Stimulated activated CD8-positive, alpha-beta memory T cell treated with anti-CD3 and anti-CD28 coated beads, Interleukin-12 subunit alpha, Interleukin-12 subunit beta, amount 100 ng/mL, for 24 hours (primary cell): ENCODE measurements around the gene KCNA2.

Source experiments
- DNase-seq: peaks from one replicate; pipeline ENCODE4 v3.0.0-alpha.2; 2020; ENCODE audit errors: extremely low read depth

The KCNA2 gene

DNA sequence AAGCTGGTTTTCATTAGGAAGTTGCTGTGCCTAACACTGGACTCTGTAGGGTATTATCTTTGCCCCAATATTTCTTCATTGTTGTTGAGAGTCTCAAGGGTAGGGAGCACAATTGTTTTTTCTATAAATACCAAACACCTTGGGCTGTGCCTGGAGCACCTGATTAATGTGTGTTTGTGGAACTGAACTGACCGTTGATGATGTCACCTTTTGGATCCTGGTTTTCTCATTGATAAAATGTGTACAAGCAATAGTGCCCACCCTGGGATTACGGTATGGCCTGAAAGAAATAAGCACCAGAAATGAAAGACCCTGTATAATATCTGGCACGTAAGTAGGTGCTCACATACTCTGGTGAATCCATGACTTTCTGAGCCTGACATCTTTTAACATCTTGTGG is 39.3 kb downstream of the KCNA2 start:
- DNase-seq: no peak

DNA sequence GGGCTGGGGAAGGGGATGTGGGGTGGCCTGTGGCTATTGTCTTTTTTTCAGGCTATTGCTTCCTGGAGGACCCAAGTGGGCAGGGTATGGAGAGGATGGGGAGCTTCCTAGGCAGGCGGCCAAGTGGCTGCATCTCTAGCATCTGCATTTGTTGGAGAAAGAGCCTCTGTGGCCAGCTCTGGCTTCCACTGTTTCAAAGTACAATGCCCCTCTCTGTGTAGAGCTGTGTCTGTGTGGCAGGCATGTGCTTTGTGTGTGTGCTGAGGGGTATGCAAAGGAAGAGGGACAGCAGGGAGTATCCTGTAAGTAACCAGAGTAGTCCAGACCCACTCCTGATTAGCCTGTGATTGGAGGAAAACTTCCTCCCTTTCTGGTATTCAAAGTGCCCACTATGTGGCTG is 40.6 kb downstream of the KCNA2 start:
- DNase-seq: no peak

DNA sequence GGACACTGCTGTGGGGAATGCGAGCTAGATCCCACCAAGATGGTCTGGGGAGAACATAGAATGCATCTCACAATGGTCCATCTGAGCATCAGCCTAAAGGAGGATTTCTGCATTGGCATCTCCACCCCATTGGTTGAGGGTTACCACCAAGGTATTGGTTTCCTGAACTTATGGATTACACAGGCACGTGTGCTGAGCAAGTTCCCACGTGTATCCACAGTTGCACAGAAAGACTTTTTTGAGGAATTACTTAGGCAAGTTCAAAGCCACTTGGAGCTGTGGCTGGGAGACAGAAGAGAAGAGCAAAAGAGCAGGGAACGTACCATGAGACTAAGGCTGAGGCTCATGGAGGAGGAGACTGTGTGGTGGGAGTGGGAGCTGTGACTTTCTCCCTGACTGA is 43.1 kb downstream of the KCNA2 start:
- no peak for DNase-seq

DNA sequence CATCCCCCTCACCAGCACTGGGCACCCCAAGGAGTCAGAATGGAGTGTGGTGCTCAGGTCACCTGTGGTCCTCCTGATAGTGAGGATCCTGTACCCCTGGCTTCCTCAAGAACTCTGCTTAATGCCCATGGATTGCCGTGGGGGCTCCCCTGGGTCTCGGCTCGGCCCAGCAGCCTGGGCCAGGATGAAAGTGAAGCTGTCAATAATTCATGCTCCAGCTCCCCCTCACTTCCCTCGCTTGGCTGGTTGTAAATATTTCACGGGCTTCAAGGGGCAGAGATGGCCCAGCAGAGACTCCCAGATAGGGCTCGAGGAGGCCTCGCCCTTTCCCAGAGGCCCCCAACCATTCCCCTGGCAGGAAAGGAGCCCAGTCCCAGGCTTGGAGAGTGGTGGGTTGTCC is 44.6 kb downstream of the KCNA2 start:
- no peak for DNase-seq

DNA sequence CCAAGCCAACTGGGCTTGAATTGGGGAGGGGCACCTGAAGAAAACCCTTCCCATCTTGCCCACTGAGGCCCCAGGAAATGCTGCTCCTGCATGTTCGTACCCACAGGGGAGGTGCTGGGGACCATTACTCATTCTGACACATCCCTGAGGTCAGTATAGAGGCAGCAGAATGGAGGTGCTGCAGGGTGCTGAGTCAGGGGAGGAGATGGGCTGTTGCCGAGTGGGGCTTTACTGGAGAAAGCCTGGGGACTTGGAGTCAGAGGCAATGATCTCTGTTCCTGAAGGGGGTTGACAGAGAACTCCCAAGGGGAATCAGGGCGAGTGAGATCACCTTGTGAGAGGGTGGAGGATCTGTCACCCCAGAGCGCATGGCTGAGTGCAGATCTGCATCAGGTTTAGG is 47.0 kb downstream of the KCNA2 start:
- DNase-seq: no peak

DNA sequence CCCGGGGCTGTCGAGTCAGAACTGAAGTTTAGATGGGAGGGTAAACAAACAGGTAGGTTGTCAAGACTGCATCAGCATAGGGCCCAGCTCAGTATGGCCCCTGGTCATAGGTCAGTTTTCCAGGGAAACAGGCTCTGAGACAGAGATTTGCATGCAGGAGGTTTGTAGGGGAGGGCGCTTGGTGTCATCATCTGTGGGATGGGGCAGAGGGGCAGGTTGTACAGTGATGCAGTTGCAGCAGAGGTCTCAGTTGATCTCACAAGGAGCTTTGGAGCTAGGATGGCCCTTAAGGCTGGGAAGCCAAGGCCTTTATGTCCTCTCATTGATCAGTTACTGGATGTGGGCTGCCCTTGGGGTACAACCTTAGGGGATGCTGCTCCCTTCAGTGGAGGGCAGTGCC is 48.7 kb downstream of the KCNA2 start:
- no peak for DNase-seq

DNA sequence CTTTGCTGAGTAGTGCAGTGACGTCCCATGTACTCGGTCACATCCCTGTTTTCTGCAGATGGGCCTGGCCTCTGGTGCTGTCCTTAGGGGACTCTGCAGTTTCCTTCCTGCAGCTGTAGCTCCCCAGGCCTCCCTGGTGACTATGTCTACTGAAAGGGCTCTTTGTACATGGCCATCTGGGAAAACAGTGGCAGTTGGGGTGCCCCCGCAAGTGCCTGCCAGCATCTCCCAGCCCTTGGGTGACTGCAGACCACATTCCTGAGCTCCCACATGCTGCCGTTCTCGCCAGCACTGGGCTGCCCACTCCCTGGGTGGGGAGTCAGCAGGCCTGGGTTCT is 49.7 kb downstream of the KCNA2 start:
- DNase-seq: no peak

DNA sequence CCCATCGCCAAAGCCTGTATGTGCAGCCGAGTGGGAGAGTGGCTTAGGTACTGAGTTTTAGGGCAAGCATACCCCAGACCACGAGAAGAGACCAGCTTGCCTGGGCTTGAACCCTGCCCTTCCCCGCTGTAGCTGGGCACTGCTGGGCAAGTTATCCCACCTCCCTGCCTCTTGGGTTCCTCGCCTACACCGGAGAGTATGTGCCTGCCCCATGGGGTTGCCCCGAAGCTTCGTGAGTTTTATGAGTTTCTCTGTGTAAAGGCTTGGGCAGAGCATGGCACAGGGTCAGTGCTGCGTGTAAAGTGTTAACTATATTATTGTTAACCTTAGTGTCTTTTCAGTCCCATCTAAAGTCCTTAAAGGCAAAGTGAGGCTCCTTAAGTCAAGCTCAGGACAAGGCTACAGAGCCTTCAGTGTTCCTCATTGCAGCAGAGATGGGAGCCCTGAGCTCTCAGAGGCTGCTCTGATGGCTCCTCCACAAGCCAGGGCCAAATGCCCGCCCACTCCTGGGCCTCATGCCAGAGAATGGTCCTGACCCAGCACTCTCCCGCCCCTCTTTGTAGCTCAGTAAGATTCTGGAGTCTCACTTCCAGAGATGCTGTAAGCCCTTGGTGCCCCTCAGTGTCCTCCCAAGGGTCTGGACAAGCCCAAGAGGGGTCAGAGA is 50.2 kb downstream of the KCNA2 start:
- DNase-seq: no peak

DNA sequence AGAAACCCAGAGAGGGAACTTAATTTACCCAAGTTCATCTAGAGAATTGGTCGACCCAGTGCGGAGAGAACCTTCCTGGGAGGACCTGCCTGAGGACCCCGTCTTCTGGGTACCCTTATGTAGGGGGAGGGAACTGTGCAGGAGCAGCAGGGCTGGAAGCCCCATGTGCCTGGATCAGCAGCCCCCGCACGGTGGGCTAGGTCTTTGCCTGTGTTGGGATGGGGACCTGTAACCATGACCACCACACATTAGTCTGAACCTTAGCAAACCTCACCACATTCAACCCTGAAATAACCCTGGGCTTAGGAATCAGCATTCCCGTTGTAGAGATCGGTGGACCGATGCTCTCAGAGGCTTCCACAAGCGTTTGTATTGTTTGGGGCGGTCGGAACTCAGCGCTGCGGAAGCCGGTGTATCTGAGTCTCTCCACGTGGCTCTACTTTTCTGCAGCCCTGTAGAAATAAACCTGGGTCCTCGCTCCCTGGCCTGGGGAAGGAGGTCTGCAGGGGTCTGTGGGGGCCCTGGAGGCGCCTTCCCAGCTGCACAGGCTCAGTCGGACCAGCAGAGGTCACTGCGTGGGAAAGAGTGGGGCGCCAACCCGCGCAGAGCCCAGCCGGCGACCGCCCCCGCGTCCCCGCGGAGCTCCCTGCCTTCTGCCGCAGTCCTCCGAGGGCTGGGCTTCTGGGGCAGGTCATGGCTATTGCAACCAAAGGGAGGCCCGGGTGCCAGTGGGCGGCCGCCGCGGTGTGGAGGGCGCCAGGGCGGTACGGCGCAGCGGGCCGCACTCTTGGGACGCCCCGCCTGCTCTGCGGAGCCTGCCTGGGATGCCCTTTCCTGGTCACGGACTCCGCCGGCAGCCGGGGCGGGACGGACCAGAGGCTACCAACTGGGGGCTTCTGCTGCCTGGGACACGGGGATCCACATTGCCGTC is 51.0 kb downstream of the KCNA2 start:
- DNase-seq: peak; percentile 8

DNA sequence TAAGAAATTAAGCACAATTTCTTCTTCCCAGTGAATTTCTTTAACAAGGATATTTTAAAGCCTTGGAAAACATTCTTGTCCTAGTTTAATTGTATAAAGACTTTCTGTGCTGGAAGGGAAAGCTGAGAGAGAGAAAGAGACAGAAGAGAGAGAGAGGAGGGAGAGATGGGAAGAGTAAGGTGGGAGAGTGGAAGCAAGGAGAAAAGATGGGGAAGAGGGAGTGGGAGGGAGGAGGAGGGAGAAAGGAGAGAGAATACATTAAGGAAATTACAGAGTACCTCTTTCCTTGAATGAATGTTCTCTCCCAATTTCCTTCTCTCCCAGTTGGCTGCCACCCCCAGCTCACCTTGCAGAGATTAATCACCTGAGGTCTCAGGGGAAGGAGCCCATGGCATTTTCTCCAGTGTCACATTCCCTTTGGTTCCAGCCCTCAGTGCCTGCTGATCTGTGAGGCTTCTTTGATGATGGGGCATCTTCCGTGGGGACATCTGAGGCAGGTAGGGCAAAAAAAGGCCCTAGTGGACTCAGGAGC is 54.8 kb downstream of the KCNA2 start:
- DNase-seq: no peak

DNA sequence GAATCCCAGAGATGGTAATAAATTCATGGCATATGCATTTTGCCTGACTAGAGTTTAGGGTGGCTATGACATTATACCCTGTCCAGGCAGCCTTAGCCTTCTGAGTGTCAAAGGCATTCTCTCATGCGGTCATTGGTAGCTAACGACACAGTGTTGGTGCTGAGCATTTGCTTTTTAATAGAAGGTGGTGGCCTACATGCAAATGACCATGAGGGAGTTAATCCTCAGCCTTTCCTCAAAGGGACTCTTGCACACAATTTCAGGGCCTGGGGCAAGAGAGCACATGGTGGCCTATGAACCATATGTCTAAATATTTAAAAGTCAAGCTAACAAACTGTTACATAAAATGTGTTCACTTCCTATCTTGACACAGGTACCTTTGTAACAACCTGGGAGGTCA is 56.3 kb downstream of the KCNA2 start:
- no peak for DNase-seq

DNA sequence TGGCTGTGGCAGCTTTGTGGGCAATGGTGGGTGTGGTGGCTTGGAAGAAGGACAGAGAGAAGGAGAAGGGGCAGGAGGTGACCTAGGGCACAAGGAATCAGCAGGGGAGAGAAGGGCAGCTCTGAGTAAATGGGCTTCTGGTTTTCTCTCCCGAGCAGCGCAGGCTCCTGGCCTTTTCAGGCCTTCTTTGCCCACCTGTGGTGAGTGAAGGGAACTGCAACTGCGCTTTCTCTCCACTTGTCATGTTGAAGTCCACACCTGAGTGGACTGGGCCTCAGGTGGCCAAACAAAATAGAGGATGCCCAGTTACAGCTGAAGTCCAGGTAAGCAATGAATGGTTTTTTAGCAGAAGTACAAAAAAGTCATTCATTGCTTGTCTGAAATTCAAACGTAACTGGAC is 57.8 kb downstream of the KCNA2 start:
- DNase-seq: no peak

DNA sequence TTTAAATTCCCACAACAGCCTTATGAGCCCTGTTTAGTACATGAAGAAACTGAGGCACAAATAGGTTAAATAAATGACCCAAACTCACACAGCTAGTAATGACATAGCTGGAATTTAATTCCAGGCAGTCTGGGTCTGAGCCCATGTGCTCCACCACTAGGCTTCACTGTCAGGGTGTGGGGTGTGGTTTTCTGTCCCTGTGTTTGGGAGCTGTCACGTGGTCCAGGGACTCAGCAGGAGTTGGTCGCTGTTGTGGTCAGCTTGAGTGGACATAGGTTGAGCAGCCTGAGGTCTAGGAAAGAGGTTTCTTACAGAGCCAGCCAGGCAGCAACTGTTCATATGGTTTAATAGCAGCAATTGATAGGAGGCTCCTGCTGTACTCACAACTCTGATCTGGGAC is 59.1 kb downstream of the KCNA2 start:
- no peak for DNase-seq

DNA sequence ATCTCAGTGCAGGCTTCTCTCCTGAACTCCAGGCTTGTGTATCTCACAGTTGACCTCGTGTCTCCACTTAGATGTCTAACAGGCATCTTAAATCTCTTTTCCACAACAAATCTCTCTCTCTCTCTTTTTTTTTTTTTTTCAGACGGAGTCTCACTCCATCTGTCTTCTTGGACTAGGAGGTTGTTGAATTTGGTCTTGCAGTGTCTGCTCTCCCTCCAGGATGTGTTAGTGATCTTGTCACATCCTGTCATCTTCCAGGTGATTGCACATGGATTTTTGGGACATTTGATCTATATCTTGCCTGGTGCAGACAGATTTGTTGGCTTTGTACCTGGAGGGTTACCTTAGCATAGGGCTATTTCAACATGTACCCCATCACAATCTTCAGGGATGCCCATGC is 60.7 kb downstream of the KCNA2 start:
- no peak for DNase-seq

DNA sequence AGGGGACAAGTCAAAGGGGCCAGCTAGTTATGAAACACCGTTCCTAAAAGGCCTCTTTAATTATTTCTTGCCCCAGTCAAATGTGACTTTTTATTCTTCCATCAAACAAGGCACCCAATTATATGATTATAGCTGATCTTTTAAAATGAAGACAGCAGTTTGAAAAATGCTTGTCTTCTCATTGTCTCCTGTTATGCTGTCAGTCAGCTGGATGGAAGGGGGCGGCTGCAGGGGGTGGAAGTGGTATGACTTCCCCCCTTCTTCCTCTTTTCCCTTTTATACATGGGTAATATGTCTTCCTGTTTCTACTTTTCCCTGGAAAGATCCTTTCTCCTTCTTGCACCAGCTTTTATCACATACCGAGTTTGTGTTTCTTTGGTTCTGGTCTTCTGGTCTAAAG is 61.4 kb downstream of the KCNA2 start:
- DNase-seq: no peak
